CD14-positive monocyte (primary cell): Measurements from ENCODE around the gene TMCC1. TPM values are rescaled to one million over a fixed set of nuclear protein-coding genes. Genes with fewer than 3 reads are reported as not detected.
A peak's percentile ranks its signal among the peaks of the same experiment; 100 is the strongest.

ENCODE experiments used
- DNase-seq, 3 donors: peaks; one replicate each; pipeline ENCODE4 v3.0.0-alpha.2; 2011 to 2022
- H2AFZ ChIP-seq: 2 replicates; pipeline ENCODE4 v1.6.0; 2012; ENCODE audit warnings: mild to moderate bottlenecking, low read depth, low read length, inconsistent platforms; ENCODE audit not compliant: insufficient read depth, poor library complexity, severe bottlenecking
- H3K27ac ChIP-seq, 2 donors: 1 replicate in 1 of 2; 2 replicates in 1 of 2; pipeline ENCODE4 v1.5.1; 2012 to 2013; ENCODE audit warnings: low read length in 2 of 2, control low read depth in 1 of 2, inconsistent platforms in 1 of 2, low read depth in 1 of 2, mild to moderate bottlenecking in 1 of 2
- H3K27me3 ChIP-seq, 2 donors: one replicate each; pipeline versions ENCODE4 v1.6.0 to v1.6.1; 2011 to 2013; ENCODE audit warnings: low read length in 2 of 2; ENCODE audit not compliant: control insufficient read depth in 2 of 2, insufficient read depth in 2 of 2
- H3K36me3 ChIP-seq, 2 donors: replicated peaks in 1 of 2; 1 replicate in 1 of 2; 2 replicates in 1 of 2; pipeline versions ENCODE4 v1.5.1 to v1.6.1; 2012 to 2013; ENCODE audit warnings: low read length in 2 of 2, control low read depth in 1 of 2, inconsistent platforms in 1 of 2, mild to moderate bottlenecking in 1 of 2; ENCODE audit not compliant: insufficient read depth in 2 of 2, control insufficient read depth in 1 of 2
- H3K4me1 ChIP-seq, 2 donors: 1 replicate in 1 of 2; 2 replicates in 1 of 2; pipeline versions ENCODE4 v1.5.1 to v1.6.1; 2012 to 2013; ENCODE audit warnings: low read length in 2 of 2, control low read depth in 1 of 2, inconsistent platforms in 1 of 2, mild to moderate bottlenecking in 1 of 2, moderate library complexity in 1 of 2; ENCODE audit not compliant: insufficient read depth in 2 of 2, control insufficient read depth in 1 of 2
- H3K4me2 ChIP-seq: replicated peaks from 2 replicates; pipeline ENCODE3; 2012; ENCODE audit warnings: low read length, moderate library complexity, mild to moderate bottlenecking; ENCODE audit not compliant: poor library complexity, severe bottlenecking; ENCODE audit errors: extremely low read depth
- H3K4me3 ChIP-seq, 3 experiments: fragments of 200-600 bp in 1 of 3; sonication (generic) in 1 of 3; replicated peaks in 1 of 3; 1 replicate in 2 of 3; 2 replicates in 1 of 3; pipeline ENCODE4 v1.5.1; 2011 to 2013; ENCODE audit warnings: low read length in 3 of 3, mild to moderate bottlenecking in 3 of 3, control low read depth in 2 of 3, low read depth in 2 of 3, inconsistent platforms in 1 of 3, moderate library complexity in 1 of 3
- H3K79me2 ChIP-seq: 2 replicates; pipeline ENCODE4 v1.6.0; 2012; ENCODE audit warnings: mild to moderate bottlenecking, control low read depth, inconsistent platforms, low read length, moderate library complexity; ENCODE audit not compliant: insufficient read depth
- H3K9ac ChIP-seq: 2 replicates; pipeline ENCODE4 v1.6.0; 2017; ENCODE audit warnings: low read length, mild to moderate bottlenecking; ENCODE audit not compliant: insufficient read depth, poor library complexity, severe bottlenecking
- H3K9me3 ChIP-seq, 2 donors: replicated peaks in 1 of 2; 1 replicate in 1 of 2; 2 replicates in 1 of 2; pipeline versions ENCODE4 v1.5.1 to v1.6.1; 2012 to 2013; ENCODE audit warnings: low read length in 2 of 2, control low read depth in 1 of 2; ENCODE audit not compliant: control insufficient read depth in 1 of 2, insufficient read depth in 1 of 2
- H4K20me1 ChIP-seq: 2 replicates; pipeline ENCODE4 v1.6.0; 2012; ENCODE audit warnings: mild to moderate bottlenecking, low read length, control low read depth, moderate library complexity; ENCODE audit not compliant: insufficient read depth
- H3K27ac Mint-ChIP-seq, 7 donors: one replicate each; pipeline ENCODE4 v1.8.0; 2020; ENCODE audit warnings: mild to moderate bottlenecking in 7 of 7, mixed read lengths in 7 of 7, moderate library complexity in 6 of 7, inconsistent platforms in 2 of 7
- H3K27me3 Mint-ChIP-seq, 3 donors: one replicate each; pipeline ENCODE4 v1.8.0; 2021 to 2022; ENCODE audit warnings: low read depth in 3 of 3, mild to moderate bottlenecking in 3 of 3, mixed read lengths in 3 of 3, moderate library complexity in 3 of 3, inconsistent platforms in 1 of 3
- H3K36me3 Mint-ChIP-seq, 2 donors: one replicate each; pipeline ENCODE4 v1.8.0; 2020; ENCODE audit warnings: mixed read lengths in 2 of 2, inconsistent platforms in 1 of 2, mild to moderate bottlenecking in 1 of 2
- H3K4me1 Mint-ChIP-seq: one replicate; pipeline ENCODE4 v1.8.0; 2020; ENCODE audit warnings: mild to moderate bottlenecking, mixed read lengths
- H3K4me3 Mint-ChIP-seq, 2 donors: one replicate each; pipeline ENCODE4 v1.8.0; 2020; ENCODE audit warnings: mild to moderate bottlenecking in 2 of 2, mixed read lengths in 2 of 2, moderate library complexity in 1 of 2
- H3K9me3 Mint-ChIP-seq, 7 donors: one replicate each; pipeline ENCODE4 v1.8.0; 2020 to 2022; ENCODE audit warnings: mixed read lengths in 7 of 7, mild to moderate bottlenecking in 6 of 7, moderate library complexity in 6 of 7, inconsistent platforms in 2 of 7
- CTCF ChIP-seq: fragments of 200-600 bp; IDR thresholded peaks from one replicate; pipeline ENCODE4 v1.8.0; 2022; ENCODE audit warnings: antibody characterized with exemption, mild to moderate bottlenecking
- WGBS: methylation state at CpG from one replicate; pipeline ENCODE4 v1.1.5; 2013; ENCODE audit warnings: missing lambda C conversion rate; ENCODE audit not compliant: insufficient coverage; 5-methylcytosine and 5-hydroxymethylcytosine counted together
- intact Hi-C, 2 donors: fragments of 100-400 bp; cut with micrococcal nuclease; formaldehyde crosslinking; loops; one replicate each; pipeline versions ENCODE4 v1.15.0 to v1.15.1; 2023
- polyA plus RNA-seq, 3 donors: library from polyadenylated mRNA; depleted of rRNA in 1 of 3; unstranded in 2 of 3; stranded (reverse) in 1 of 3; fragments of 300-500 nt in 2 of 3; fragments of >200 nt in 1 of 3; fragmentation: Illumina TruSeq in 2 of 3; gene quantifications; 1 replicate in 2 of 3; 2 replicates in 1 of 3; pipeline ENCODE4 v1.2.3, GENCODE V29; 2012 to 2021

The TMCC1 gene
- polyA plus RNA-seq, 3 donors, result 5.0 to 10.2 (median 5.0) TPM

- H3K9ac ChIP-seq, result no peak overlapping the region
- no peaks in the 10 kb centered on the region for H3K9me3 ChIP-seq
- no peaks in the 10 kb centered on the region for H3K79me2 ChIP-seq
- no peaks in the 10 kb centered on the region for H3K4me1 ChIP-seq
- H3K4me2 ChIP-seq, result no peak overlapping the region
- no peak overlapping the region for H3K4me3 ChIP-seq
- no peaks in the 10 kb centered on the region for H3K36me3 Mint-ChIP-seq
- peak; percentile 67 to 80 (median 78) for DNase-seq
- peaks cover 0 to 4% (median 1%) of the 10 kb centered on the region in 7 donors for H3K9me3 Mint-ChIP-seq
- intact Hi-C loops, result no loop called here
- H3K36me3 ChIP-seq, result no peaks in the 10 kb centered on the region
- peaks cover 28% of the 10 kb centered on the region for H4K20me1 ChIP-seq
- peaks cover 10% of the 10 kb centered on the region for H3K4me1 Mint-ChIP-seq
- H3K27ac Mint-ChIP-seq, result peak overlapping the region in 1 of 7 donors; percentile 64
- no peaks in the 10 kb centered on the region for H3K27me3 ChIP-seq
- H3K27ac ChIP-seq, result no peak overlapping the region
- no peak overlapping the region for H2AFZ ChIP-seq
- H3K4me3 Mint-ChIP-seq, result no peak overlapping the region
- peaks cover 0 to 2% (median 0%) of the 10 kb centered on the region in 3 donors for H3K27me3 Mint-ChIP-seq
- TF ChIP-seq CTCF, result no peak
These were observed 203.1 kb downstream of the TMCC1 start for GRCh38 chr3:129690406-129690805.

- H2AFZ ChIP-seq, result no peak overlapping the region
- no peaks in the 10 kb centered on the region for H3K4me1 ChIP-seq
- H3K4me3 ChIP-seq, result no peak overlapping the region
- no peak overlapping the region for H3K9ac ChIP-seq
- H3K36me3 ChIP-seq, result no peaks in the 10 kb centered on the region
- Mint-ChIP-seq H3K4me1 (peaks cover 6% of the 10 kb centered on the region), H3K4me3 (no peak overlapping the region), H3K27me3 (peaks cover 0 to 2% (median 0%) of the 10 kb centered on the region in 3 donors), H3K9me3 (peaks cover 0 to 1% (median 0%) of the 10 kb centered on the region in 7 donors), H3K27ac (no peak overlapping the region), H3K36me3 (no peaks in the 10 kb centered on the region)
- no CpG with 5 or more reads among the region's 3 CpGs for WGBS
- no peak for TF ChIP-seq CTCF
- no peak overlapping the region for H3K27ac ChIP-seq
- H3K79me2 ChIP-seq, result no peaks in the 10 kb centered on the region
- H3K4me2 ChIP-seq, result no peak overlapping the region
- no peak for DNase-seq
- no peaks in the 10 kb centered on the region for H3K27me3 ChIP-seq
- intact Hi-C loops, result no loop called here
- no peaks in the 10 kb centered on the region for H3K9me3 ChIP-seq
- H4K20me1 ChIP-seq, result peaks cover 35% of the 10 kb centered on the region
These were observed 204.5 kb downstream of the TMCC1 start for GRCh38 chr3:129689036-129689435.
